ENCODE data around the gene PAOX. TPM values are rescaled to one million over a fixed set of nuclear protein-coding genes. Genes with fewer than 3 reads are reported as not detected.
A peak's percentile ranks its signal among the peaks of the same experiment; 100 is the strongest.

Gene PAOX
- polyA plus RNA-seq (2011; rRNA removed) (1.6 and 1.8 TPM in 2 replicates), polyA plus RNA-seq (2017; fragmentation: RNase III; extraction: RNeasy Plus Mini Kit Qiagen cat#74134 plus additional on column Dnase treatment) (1.8 to 2.8 TPM (median 2.3 TPM) in 3 replicates), polyA minus RNA-seq (2011; rRNA and poly(A)+ RNA removed) (1.3 and 1.4 TPM in 2 replicates)
- 1.7 and 2.1 TPM in 2 replicates for polyA plus RNA-seq (2012; cell fraction: cytosol; rRNA removed)
- polyA plus RNA-seq (2012; cell fraction: nucleus; rRNA removed), result 3.3 and 3.6 TPM in 2 replicates

DNA sequence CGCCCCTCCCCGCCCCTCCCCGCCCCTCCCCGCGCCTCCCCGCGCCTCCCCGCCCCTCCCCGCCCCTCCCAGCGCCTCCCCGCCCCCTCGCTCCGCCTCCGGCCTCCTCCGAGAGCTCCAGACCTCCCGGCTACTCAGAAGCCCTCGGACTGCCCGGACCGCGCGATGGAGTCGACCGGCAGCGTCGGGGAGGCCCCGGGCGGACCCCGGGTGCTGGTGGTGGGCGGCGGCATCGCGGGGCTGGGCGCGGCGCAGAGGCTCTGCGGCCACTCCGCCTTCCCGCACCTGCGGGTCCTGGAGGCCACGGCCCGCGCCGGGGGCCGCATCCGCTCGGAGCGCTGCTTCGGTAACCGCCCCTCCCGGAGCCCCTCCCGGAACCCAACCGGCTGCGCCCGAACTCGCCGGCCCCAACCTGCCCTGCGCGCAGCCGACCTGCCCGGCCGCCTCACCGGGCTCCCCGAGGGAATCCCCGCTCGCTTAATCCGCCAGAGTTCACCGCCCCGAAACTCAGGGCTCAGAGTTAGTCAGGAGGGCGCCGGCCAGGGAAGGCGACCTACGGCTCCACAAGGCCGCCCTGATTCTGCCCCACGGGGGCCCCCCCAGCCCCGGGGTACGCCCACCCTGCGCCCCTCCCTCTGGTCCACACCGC is at the start of gene PAOX:
PAOX (plus strand) TSS at position 111 of the 649 bp plus-strand sequence; CDS start at position 166, 55 bp downstream.
- Histone ChIP-seq H3K4me3 (peak within 1 kb of the TSS; percentile 94), H3K4me2 (peak within 1 kb of the TSS; percentile 93), H3K27ac (peak within 1 kb of the TSS; percentile 76 to 92), H3K9me3 (no peaks in the 10 kb centered on the region), H3K4me1 (peaks cover 5% of the 10 kb centered on the region; the same call in 1 of the 3 replicates)
- no peak; the same call in 1 of the 2 replicates for TF ChIP-seq PHF8 (IDR thresholded peaks at IDR 0.05; ENCODE audit: borderline replicate concordance, low read depth)
- no peak for TF ChIP-seq RARB (CRISPR knock-in tag; IDR thresholded peaks at IDR 0.05)
- 0 out of 2 replicates have a peak, but pooled peaks have one; percentile 18 for TF ChIP-seq POLR2A (IDR thresholded peaks at IDR 0.05; ENCODE audit: low read length)
- TF ChIP-seq, protein P1, sequence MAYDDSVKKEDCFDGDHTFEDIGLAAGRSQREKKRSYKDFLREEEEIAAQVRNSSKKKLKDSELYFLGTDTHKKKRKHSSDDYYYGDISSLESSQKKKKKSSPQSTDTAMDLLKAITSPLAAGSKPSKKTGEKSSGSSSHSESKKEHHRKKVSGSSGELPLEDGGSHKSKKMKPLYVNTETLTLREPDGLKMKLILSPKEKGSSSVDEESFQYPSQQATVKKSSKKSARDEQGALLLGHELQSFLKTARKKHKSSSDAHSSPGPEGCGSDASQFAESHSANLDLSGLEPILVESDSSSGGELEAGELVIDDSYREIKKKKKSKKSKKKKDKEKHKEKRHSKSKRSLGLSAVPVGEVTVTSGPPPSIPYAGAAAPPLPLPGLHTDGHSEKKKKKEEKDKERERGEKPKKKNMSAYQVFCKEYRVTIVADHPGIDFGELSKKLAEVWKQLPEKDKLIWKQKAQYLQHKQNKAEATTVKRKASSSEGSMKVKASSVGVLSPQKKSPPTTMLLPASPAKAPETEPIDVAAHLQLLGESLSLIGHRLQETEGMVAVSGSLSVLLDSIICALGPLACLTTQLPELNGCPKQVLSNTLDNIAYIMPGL (CRISPR knock-in tag; IDR thresholded peaks at IDR 0.05; ENCODE audit: borderline replicate concordance), result no peak
- peak; percentile 22 to 34; a peak in 1 of 5 replicates for TF ChIP-seq JUN (IDR thresholded peaks at IDR 0.05)
- ATAC-seq (peak; percentile 39 to 57), FAIRE-seq (no peak), DNase-seq (ENCODE audit: low read depth in 1 of 2, low spot score in 1 of 2) (peak; percentile 47 to 59)
- ChIA-PET CTCF (interaction anchor here (1.0 to 2.3 kb wide), 3 partner anchors 50 to 66 kb away, joined by 3 to 15 read pairs (median 4); no protein-coding TSS in a partner anchor), POLR2A (interaction anchor here (0.7 kb wide), 1 partner anchor 18 kb away, joined by 3 read pairs; no protein-coding TSS in a partner anchor)
- 29% methylated on average over 35 of the region's 78 CpGs for WGBS (ENCODE audit: missing lambda C conversion rate)

DNA sequence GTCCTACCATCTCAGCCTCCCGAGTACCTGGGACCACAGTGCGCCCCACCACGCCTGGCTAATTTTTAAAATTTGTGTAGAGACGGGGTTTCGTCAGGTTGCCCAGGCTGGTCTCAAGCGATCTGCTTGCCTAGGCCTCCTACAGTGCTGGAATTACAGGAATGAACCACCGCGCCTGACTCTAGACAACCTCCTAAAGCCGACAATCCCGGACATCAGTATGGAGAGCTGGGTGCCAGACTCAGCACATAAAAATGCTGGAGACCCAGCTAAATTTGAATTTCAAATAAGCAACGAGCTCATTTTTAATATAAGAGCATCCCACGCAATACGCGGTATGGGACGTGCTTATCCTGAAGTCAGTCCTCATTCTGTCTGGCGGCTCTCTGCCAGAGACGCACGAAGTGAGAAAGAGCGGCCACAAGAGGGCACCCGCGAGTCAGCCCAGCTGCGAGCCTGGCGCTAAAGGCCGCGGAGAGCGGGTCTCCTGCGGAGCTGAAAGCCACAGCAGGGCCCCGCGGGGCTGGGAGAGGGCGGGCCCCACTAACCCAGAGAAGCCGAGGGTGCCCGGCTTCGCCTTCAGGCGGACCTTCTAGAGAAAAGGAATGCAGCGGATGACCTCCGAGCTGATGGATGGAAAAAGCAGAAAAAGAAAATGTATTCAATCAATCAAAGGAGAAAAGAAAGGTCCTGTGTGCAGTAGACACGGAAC is 49.4 kb upstream of the PAOX start:
- CTCF ChIA-PET, result interaction anchor here (0.6 to 4.2 kb wide), 52 partner anchors 10 to 742 kb away, joined by 3 to 76 read pairs (median 4); partner anchors contain the start of genes FUOM, MTG1, PAOX and PRAP1
- peak; percentile 70 to 90 for ATAC-seq
- TF ChIP-seq, protein P2, sequence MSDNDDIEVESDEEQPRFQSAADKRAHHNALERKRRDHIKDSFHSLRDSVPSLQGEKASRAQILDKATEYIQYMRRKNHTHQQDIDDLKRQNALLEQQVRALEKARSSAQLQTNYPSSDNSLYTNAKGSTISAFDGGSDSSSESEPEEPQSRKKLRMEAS (IDR thresholded peaks at IDR 0.05), result peak; percentile 56; the same call in 1 of the 2 replicates
- TF ChIP-seq, protein P3, sequence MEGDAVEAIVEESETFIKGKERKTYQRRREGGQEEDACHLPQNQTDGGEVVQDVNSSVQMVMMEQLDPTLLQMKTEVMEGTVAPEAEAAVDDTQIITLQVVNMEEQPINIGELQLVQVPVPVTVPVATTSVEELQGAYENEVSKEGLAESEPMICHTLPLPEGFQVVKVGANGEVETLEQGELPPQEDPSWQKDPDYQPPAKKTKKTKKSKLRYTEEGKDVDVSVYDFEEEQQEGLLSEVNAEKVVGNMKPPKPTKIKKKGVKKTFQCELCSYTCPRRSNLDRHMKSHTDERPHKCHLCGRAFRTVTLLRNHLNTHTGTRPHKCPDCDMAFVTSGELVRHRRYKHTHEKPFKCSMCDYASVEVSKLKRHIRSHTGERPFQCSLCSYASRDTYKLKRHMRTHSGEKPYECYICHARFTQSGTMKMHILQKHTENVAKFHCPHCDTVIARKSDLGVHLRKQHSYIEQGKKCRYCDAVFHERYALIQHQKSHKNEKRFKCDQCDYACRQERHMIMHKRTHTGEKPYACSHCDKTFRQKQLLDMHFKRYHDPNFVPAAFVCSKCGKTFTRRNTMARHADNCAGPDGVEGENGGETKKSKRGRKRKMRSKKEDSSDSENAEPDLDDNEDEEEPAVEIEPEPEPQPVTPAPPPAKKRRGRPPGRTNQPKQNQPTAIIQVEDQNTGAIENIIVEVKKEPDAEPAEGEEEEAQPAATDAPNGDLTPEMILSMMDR (IDR thresholded peaks at IDR 0.05), result peak; percentile 92
- TF ChIP-seq CHD4 (IDR thresholded peaks at IDR 0.05; ENCODE audit: borderline replicate concordance) (no peak), JUN (IDR thresholded peaks at IDR 0.05) (no peak), CBX2 (IDR thresholded peaks at IDR 0.05; ENCODE audit: borderline replicate concordance, low read depth) (no peak), SMC3 (IDR thresholded peaks at IDR 0.05) (peak; percentile 77), HOXA7 (CRISPR knock-in tag; IDR thresholded peaks at IDR 0.05) (no peak), EHF (CRISPR knock-in tag; IDR thresholded peaks at IDR 0.05) (no peak), POLR2AphosphoS2 (conservative IDR thresholded peaks at IDR 0.05; ENCODE audit: low read length) (no peak), RARB (CRISPR knock-in tag; IDR thresholded peaks at IDR 0.05) (peak; percentile 16; the same call in 1 of the 2 replicates), RAD21 (conservative IDR thresholded peaks at IDR 0.05 in 1 of 2, IDR thresholded peaks at IDR 0.05 in 1 of 2) (peak; percentile 75 to 83), RCOR1 (IDR thresholded peaks at IDR 0.05; ENCODE audit: low read depth, low read length) (no peak)
- TF ChIP-seq, protein P4, sequence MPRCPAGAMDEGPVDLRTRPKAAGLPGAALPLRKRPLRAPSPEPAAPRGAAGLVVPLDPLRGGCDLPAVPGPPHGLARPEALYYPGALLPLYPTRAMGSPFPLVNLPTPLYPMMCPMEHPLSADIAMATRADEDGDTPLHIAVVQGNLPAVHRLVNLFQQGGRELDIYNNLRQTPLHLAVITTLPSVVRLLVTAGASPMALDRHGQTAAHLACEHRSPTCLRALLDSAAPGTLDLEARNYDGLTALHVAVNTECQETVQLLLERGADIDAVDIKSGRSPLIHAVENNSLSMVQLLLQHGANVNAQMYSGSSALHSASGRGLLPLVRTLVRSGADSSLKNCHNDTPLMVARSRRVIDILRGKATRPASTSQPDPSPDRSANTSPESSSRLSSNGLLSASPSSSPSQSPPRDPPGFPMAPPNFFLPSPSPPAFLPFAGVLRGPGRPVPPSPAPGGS (IDR thresholded peaks at IDR 0.05), result no peak
- peak; percentile 85 to 89 for DNase-seq (ENCODE audit: low read depth in 1 of 2, low spot score in 1 of 2)
- Histone ChIP-seq H3K4me3 (peak overlapping the region; percentile 23; the same call in 1 of the 3 replicates), H3K9me3 (no peaks in the 10 kb centered on the region), H3K4me1 (peaks cover 23% of the 10 kb centered on the region), H3K4me2 (peak overlapping the region; percentile 69), H3K27ac (peak overlapping the region in 1 of 2 experiments; percentile 65; a peak in 2 of 6 replicates)
- peak; percentile 51 for FAIRE-seq
- POLR2A ChIA-PET, result interaction anchor here (1.7 kb wide), 1 partner anchor 44 kb away, joined by 4 read pairs; the partner anchor contains the start of gene ECHS1
- 8% methylated on average over 30 of the region's 37 CpGs for WGBS (ENCODE audit: missing lambda C conversion rate)

Measured in A549 (cell line).